ENCODE measurements around the gene DDAH1. TPM values are rescaled to one million over a fixed set of nuclear protein-coding genes. Genes with fewer than 3 reads are reported as not detected.
A peak's percentile ranks its signal among the peaks of the same experiment; 100 is the strongest.

DDAH1 gene
- total RNA-seq, 1 experiment from 2014 or later: 36.3 TPM

DNA sequence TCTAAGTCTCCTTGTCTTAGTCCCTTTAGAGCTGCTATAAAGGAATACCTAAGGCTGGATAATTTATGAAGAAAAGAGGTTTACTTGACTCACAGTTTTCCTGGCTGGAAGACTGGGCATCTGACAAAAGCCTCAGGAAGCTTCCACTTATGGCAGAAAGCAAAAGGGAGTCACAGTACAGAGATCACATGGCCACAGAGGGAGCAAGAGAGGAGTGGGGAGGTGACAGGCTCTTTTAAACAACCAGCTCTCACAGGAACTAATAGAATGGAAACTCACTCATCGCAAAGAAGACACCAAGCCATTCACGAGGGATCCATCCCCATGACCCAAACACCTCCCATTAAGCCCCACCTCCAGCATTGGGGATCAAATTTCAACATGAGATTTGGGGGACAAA is 68.8 kb downstream of the DDAH1 start:
- H2BK15ac ChIP-seq (ENCODE audit: low read depth, low read length): no peak overlapping the region
- no peak overlapping the region for H2BK20ac ChIP-seq (ENCODE audit: low read depth, low read length, poor library complexity, severe bottlenecking)
- no peak overlapping the region for H2AK5ac ChIP-seq (ENCODE audit: insufficient read length, low read length)
- no peak overlapping the region for H2BK5ac ChIP-seq (ENCODE audit: insufficient read length, low read length)
- Mint-ChIP-seq H3K36me3 (ENCODE audit: insufficient read depth in 1 of 3, low read depth in 3 of 3) (peaks cover 0 to 6% (median 4%) of the 10 kb centered on the region in 3 experiments; a peak in 4 of 7 replicates), H3K27ac (peak overlapping the region; percentile 63 to 75 (median 66); a peak in 3 of 7 replicates), H3K4me1 (peaks cover 51 to 58% of the 10 kb centered on the region in 2 experiments), H3K27me3 (ENCODE audit: low read depth) (peaks cover 1% of the 10 kb centered on the region; the same call in 1 of the 2 replicates), H3K4me3 (no peak overlapping the region; a peak in 1 of 5 replicates), H3K9me3 (peaks cover 4% of the 10 kb centered on the region in 2 experiments; a peak in 2 of 5 replicates)
- H3K18ac ChIP-seq (ENCODE audit: insufficient read length, low read depth, low read length): no peak overlapping the region
- H2BK120ac ChIP-seq (ENCODE audit: low read depth, low read length, poor library complexity, severe bottlenecking): no peak overlapping the region
- no peak overlapping the region for H2AFZ ChIP-seq (ENCODE audit: low read length)
- no peaks in the 10 kb centered on the region for H4K20me1 ChIP-seq (ENCODE audit: control insufficient read depth, insufficient read depth, insufficient read length)
- H3K23me2 ChIP-seq (ENCODE audit: insufficient read length, low read depth, low read length, poor library complexity, severe bottlenecking): no peaks in the 10 kb centered on the region
- H4K5ac ChIP-seq (ENCODE audit: insufficient read length, low read depth, low read length): no peak overlapping the region
- H3K9ac ChIP-seq (ENCODE audit: extremely low read depth, insufficient read length, low read length): no peak overlapping the region
- H3K9me3 ChIP-seq (ENCODE audit: control insufficient read depth, low read depth, low read length): no peaks in the 10 kb centered on the region
- WGBS (ENCODE audit: extremely low coverage, insufficient read length, low lambda C conversion rate): no CpG with 5 or more reads among the region's 2 CpGs
- TF ChIP-seq, protein P1, sequence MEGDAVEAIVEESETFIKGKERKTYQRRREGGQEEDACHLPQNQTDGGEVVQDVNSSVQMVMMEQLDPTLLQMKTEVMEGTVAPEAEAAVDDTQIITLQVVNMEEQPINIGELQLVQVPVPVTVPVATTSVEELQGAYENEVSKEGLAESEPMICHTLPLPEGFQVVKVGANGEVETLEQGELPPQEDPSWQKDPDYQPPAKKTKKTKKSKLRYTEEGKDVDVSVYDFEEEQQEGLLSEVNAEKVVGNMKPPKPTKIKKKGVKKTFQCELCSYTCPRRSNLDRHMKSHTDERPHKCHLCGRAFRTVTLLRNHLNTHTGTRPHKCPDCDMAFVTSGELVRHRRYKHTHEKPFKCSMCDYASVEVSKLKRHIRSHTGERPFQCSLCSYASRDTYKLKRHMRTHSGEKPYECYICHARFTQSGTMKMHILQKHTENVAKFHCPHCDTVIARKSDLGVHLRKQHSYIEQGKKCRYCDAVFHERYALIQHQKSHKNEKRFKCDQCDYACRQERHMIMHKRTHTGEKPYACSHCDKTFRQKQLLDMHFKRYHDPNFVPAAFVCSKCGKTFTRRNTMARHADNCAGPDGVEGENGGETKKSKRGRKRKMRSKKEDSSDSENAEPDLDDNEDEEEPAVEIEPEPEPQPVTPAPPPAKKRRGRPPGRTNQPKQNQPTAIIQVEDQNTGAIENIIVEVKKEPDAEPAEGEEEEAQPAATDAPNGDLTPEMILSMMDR (conservative IDR thresholded peaks at IDR 0.05): no peak
- DNase-seq: no peak
- no peak overlapping the region for H3K23ac ChIP-seq (ENCODE audit: insufficient read length, low read depth, low read length)
- no peak overlapping the region for H3K14ac ChIP-seq (ENCODE audit: insufficient read depth, low read length)
- no peak overlapping the region for H3T11ph ChIP-seq (ENCODE audit: low read length)
- H3K56ac ChIP-seq (ENCODE audit: insufficient read length, low read depth, low read length): no peak overlapping the region
- H2BK12ac ChIP-seq (ENCODE audit: insufficient read length, low read depth, low read length): no peak overlapping the region
- H3K4me1 ChIP-seq (ENCODE audit: insufficient read depth, low read length): peaks cover 5% of the 10 kb centered on the region; the same call in 1 of the 2 replicates
- no peak overlapping the region for H3K27ac ChIP-seq (ENCODE audit: insufficient read length, low read depth, low read length)
- no peak overlapping the region for H4K8ac ChIP-seq (replicated peaks; ENCODE audit: insufficient read length, low read depth, low read length)
- no peaks in the 10 kb centered on the region for H3K79me2 ChIP-seq (ENCODE audit: insufficient read depth, low read length)
- H3K4ac ChIP-seq (ENCODE audit: low read depth, low read length): no peak overlapping the region
- no peak overlapping the region for H3K4me2 ChIP-seq (ENCODE audit: insufficient read depth, insufficient read length, low read length)
- H3K27me3 ChIP-seq (ENCODE audit: insufficient read depth, low read length): no peaks in the 10 kb centered on the region
- H3K79me1 ChIP-seq (ENCODE audit: insufficient read depth, low read depth, low read length, poor library complexity, severe bottlenecking): no peaks in the 10 kb centered on the region
- no peak overlapping the region for H4K91ac ChIP-seq (ENCODE audit: insufficient read length, low read depth, low read length)

Measured in H9 (cell line).